Activated CD4-positive, alpha-beta T cell treated with anti-CD3 and anti-CD28 coated beads, Interleukin-2, Interleukin-4, amounts not matched to agents 100 ng/mL and 50 ng/mL, durations not matched to agents 16 hours and 8 hours (primary cell): ENCODE results near the gene ITGA11.
A peak's percentile ranks its signal among the peaks of the same experiment; 100 is the strongest.

Source experiments
- DNase-seq: peaks from one replicate; pipeline ENCODE4 v3.0.0-alpha.2; 2020; ENCODE audit warnings: low spot score

Gene ITGA11

DNA sequence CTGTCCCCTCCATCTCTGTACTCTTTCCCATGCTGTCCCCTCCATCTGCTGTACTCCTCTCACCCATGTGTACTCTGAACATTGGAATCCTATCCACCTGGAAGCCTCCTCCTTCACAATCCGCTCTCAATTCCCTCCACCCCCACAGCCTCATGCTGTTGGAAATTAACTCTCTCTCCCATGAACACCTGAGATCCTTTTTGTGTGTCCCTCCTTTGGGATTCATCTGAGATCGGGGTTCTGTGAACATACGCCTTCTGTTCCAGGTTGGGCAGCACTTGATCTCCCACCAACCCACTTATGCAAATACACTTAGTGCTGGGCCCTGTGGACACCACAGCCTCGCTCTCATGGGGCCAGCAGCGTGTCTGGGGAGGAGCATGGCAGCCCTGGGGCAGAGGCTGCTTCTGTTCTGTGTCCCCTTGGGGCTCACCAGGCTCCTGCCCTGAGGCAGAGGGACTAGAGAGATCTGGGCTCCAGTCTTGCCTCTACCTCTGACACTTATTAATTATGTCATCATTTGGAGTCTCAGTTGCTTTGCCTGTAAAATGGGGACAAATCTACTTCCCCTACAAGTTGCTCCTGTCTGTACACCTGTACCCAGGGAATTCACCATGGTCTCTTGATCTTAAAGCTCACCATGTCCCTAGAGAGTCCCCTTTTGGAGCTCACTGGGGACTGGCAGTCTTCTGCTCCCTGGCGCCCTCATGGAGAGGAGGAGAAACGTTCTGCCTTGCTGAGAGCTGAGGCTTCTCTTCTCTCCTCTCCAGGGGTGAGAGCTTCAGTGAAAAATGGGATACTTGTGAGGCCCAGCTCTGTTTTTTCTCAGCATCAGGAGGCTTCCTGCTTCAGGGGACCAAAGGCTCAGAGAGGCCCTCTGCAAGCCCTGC, 42.7 kb downstream of the ITGA11 start:
- no peak for DNase-seq

DNA sequence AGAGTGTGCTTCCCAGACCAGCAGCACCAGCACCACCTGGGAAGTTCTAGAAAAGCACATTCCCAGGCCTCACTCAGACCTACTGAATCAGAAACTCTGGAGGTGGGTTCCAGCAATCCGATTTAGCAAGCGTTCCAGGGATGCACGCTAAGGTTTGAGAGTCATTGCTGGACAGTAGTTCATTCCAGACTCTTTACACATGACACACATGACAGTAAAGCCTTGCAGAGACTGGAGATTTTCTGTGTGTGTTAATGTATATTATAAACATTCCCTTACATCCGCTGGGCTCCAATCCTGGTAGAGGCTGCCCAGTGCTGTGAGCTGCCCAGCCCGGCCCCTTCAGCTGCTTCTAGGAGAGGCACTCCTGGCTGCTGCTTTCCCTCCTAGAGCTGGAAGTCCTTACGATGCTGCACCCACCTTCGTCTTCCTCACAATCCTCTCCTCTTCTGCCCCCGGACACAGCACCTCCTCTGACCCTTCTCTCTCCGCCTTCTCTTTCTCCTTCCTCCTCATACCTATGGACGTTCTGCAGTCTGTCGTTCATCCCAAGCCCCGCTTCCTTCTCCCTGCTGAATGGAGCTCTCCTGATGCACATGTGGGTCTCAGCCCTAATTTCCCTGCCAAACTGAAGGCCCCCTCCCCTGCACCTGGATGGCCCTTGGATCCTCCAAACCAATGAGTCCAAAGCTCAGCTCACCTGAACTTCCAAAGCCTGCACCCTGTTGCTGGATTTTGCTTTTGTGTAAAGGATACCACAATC, 44.4 kb downstream of the ITGA11 start:
- DNase-seq, result no peak

DNA sequence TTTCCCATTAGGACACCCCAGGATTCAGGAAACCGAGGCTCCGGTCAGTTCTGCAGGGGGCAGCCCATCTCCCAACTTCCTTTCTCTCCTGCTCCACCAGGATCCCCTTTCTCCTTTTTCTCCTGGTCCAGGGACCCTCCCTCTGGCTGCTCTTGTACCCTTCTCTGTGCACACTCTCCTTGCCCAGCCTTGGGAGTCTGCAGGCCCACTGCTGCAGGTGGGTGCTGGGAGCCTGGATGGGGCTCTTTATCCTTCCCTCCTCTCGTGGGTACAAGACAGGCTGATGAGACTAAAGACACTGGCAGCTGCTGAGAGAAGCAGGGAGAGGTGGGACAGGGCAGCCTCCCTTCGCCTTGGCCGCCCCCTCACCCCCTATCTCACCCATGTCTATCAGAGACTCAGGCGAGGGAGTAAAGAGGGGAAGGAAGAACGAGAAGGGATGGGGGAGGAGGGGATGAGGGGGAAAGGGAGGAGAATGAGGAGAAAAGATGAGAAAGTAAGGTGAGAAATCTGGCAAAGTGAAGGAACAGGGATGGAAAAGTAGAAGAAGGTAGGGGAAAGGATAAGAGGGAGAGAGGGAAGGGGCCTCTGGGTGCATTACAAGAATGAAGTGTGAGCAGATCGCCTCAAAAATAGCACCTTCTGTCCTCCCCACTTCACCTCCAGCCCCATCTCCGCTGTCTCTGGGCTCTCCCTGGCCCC, 45.2 kb downstream of the ITGA11 start:
- DNase-seq, result no peak

DNA sequence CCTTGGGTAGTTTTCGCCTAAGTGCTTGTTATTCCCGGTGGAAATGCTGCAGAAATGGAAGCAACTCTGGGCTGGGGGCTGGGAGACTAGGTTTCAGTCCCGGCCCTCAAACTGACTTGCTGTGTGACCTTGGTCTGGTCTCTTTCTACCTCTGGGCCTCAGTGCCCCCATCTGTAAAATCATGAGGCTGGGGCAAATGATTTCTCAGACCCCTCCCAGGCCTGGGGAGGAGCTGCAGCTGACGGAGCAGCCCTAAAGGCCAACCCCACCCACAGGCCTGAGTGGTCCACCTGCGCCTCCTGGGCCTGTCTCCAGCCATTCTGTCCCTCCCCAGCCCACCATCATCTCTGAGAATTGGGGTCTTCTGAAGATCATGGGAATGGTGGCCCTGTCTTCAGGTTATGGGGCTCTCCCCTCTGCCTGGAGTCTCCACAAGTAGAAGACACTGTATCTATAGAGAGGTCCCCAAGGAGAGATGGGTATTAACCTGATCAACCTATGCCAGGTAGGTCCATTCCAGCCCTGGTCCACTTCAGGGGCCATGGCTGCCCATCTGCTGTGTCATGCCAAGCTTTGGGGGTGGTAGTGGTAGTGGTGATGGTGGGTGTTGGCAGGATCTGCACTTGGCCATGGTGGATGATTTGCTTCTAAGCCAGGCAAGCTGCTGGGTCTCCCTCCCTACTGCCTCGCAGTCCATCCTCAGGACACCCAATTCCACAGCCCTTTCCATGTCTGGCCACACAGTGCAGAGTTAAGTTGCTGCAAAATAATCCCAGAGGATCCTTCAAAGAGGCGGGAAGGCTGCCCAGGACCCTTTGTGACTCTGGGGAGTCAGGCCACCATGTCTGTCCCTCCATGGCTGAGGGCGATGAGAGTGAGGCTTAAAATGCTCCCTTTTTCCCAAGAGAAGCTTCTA, 46.0 kb downstream of the ITGA11 start:
- DNase-seq, result no peak

DNA sequence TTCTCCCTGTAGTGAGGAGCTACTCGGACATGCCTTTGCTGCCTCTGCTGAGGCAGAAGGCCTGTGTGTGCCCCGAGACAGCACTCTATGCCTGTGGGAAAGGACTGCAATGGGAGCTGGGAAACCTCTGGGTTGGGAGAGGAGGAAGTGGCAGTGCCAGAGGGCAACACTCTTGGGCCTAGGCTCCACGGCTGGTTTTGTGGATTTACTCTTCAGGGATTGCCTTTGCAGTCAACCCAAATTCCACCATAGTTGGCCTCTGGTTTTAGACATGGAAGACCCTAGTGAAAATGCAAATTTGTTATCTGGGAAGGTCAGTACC, 46.8 kb downstream of the ITGA11 start:
- no peak for DNase-seq

DNA sequence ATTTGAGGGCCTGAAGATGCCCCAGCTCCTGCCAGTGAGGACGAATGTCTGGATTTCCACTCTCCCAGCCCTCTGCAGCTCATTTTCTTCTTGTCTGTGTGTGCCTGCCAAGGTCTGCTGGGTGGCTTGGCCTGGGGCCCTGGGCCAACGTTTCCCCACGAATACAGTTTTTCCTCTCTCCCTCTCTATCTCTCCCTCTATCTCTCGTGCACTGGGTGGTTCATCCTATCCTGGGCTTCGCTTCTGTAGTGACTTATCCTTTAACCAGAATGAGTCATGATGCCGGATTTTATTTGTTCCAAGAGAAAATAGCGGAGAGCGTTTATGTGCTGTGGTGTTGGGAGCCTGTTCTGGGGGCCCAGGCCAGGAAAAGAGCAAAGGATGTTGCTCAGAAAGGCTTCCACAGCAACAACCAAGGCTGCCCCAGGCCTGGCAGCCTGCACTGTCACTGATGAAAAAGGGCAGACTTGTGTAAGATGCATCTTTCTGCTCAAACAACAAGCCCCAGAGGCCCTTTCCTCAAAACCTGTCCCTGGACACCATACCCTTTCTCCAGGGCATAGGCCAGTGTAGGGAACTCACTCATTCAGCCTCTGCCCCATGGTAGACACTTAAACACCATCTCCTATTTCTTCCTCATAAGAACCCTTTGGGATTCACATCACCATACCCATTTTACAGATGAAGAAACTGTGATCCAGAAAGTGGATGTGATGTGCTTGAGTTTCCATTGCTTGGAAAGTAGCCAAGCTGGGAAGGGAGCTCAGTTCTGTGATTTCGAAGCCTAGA, 47.3 kb downstream of the ITGA11 start:
- no peak for DNase-seq

DNA sequence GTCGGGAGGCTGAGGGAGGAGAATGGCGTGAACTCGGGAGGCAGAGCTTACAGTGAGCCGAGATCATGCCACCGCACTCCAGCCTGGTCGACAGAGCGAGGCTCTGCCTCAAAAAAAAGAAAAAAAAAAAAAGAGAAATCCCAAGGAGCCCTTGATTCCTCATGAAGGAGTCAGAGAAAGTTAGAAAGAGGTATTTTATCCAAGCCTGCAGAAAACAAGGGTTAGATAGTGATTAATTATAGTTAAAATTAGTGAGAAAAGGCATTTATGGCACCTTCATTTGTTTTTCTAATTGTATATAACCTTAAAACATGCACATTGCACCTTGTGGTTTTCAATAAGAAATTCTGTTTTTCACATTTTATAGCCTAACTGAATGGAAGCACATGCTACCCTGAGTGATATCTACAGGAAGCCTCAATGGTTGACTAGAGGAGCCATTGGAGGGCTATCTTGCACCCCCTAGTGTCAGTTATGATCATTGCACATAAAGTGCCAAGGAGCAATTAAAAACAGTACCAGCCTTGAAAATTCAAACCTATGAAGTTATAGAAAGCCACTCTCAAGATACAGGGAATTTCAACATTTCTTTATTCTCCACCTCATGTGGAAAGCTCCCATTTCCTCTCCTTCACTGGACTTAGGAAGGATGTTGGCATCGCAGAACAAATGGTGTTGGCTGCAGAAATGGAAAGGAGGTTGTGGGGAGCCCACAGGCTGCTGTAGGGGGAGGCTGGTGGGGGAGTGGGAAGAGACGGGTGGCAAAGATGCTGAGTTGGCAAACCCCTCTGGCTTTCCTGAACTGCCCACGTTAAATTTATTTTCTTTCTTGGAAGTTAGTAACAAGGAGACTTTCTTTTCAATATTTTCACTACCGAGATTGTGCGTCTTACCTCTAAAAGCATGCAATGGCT, 48.5 kb downstream of the ITGA11 start:
- peak; percentile 75 for DNase-seq

DNA sequence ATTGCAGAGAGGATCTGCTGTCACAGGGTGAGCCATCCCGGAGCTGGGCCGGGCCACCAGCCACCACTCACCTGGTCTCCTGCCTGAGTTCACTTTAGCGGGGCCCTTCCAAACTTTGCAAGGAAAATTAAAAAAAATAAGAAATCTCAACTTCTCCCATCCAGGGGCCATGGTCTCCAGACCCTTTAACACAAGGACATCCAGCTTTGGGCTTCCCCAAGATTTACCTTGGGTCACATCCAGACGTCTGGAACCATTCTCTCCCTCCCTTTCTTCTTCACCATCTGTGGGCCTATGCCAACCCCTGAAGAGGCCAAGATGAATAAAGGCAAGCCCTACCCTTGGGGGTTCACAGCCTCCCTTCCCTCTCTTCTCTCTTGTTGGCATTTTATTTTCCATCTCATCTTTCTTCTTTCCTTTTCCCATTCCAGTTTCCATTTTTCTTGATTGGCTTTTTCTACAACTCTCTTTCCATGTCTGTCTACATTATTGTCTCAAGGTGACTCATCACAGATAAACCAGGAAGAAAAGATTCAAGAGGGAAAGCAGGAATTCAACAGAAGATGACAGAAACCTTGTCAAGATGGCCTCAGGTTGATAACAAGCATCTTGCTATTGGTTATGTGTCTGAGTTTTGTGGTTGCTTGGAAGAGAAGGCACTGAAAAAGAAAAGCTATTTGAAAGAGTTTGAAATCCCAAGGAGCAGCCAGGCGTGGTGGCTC, 49.5 kb downstream of the ITGA11 start:
- DNase-seq, result no peak

DNA sequence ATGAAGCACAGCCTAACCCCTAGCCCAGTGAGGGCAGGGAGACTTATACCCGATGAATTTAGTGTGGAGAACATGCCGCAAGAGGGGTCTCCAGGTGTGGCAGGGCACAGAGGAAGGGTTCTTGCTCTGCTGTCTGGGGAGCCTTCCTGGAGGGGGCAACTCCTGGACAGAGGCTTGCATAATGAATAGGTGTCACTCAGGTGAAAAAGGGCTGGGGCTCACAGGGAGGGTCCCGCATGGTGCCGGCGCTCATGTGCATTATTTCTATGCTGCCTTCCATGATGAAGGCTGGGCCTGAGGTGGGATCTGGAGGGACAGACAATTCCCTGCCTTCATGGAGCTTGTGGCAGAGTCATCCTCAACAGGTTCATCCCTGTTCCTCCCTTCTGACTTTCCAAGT, 51.5 kb downstream of the ITGA11 start:
- no peak for DNase-seq

DNA sequence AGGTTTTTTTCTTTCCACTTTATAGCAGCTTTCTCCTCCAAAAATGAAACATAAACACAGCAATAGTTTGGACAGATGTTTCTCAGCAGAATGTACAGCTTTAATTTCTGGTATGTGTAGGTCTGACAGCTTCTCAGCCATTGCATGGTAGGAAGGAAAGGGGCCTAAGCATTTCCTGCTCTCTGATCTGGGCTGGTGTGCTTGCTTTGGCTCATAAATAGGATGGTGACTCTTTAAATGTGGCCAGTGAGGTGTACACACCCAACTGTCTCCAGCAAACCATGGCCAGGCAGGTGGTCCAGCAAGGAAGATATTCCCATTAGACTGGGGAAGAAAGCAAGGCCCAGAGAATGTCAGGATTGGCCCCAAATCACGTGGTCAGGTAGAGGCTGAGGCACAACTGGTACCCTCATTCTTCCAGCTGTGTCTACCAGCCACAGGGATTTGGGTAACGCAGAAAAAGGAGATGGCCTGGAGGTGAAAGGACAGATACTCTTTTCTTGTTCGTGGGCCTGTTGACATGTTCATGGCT, 52.1 kb downstream of the ITGA11 start:
- no peak for DNase-seq

DNA sequence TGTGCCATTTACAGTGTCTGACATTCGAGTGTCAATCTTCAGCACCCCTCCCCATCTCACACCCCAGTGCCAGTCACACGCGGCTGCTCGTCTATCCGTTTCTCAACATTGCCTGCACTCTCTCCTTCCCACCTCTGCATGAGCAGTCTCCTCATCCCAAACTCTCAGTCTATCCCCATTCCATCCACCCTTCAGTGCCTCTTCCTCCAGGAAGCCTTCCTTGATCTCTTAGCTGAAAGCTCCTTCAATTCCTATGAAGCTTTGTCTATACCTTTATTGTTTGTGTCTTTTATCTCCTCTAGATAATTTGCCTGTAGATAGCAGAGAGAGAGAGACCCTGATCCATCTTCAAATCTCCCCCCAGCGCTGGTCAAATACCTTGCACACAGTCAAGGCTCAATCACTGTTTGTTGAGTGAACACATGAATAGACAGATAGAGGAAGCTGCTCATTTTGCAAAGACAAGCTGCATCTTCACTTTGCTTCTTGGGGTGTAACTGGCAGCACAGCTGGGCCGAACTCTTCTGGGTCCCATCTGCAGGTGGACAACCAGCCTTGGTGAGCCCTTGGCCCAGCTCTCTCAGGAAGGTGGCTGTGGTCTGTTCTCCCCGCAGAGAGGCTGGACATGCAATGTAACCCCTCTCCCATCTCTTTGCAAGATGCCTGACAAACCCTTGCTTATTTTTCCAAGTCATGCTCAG, 52.8 kb downstream of the ITGA11 start:
- no peak for DNase-seq

DNA sequence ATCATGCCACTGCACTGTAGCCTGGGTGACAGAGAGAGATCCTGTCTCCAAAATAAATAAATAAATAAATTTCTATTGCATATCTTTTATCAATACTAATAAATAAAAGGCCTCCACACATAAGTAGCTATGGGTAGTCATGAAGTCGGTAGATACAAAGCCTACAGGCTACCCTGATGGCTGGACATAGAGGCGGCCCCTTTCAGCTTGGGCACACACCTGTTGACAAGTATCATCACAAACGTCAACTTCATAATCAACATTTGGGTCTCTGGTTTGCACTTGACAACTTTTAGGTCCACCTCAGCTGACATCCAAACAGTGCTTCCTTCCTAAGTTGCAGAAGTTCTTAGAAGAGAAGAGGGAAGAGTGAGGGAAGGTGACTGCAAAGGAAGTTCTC, 53.4 kb downstream of the ITGA11 start:
- no peak for DNase-seq

DNA sequence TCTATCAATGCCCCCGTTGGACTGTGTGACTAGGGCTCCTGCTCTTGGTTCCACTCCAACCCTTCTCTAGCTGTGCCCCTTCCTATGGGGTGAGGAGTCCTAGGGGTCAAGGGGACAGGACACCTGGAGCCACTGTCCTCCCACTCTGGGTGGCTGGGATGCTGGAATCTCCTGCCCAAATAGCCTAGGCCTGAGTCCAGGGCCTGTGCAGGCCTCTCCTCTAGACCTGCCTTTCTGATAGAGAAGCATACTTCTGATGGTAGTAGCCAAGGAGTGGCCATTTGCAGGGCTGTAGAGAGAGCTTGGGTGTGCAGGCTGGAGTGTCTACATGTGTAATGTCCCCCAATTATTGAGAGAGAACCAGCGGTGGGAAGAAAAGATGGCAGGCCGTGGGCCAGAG, 54.2 kb downstream of the ITGA11 start:
- no peak for DNase-seq

DNA sequence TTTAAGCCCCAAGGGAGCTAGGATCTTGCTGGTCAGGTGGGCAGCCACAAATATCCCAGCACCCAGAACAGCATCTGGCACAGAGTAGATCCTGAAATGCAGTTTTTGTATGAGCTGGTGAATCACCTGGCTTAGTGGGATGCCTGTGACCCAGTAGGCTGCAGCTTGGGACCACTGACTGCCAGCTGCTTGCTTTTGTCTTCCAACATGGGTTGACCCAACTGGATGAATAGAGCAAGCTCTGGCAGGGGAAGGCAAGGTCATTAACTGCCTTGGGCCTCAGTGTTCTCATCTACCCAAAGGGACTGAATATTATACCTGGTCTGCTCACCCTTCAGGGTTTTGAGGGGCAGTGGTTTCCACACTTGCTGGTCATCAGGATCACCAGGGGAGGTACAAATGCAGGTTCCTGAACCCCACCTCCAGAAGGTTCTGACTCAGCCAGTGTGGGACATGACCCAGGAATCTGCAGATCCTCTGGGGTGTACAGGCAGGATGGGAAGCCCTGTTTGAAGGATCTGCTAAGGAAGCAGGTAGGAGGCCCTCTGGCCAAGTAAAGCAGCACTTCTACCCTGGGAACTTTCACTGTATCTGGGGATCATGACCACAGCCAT, 55.4 kb downstream of the ITGA11 start:
- no peak for DNase-seq

DNA sequence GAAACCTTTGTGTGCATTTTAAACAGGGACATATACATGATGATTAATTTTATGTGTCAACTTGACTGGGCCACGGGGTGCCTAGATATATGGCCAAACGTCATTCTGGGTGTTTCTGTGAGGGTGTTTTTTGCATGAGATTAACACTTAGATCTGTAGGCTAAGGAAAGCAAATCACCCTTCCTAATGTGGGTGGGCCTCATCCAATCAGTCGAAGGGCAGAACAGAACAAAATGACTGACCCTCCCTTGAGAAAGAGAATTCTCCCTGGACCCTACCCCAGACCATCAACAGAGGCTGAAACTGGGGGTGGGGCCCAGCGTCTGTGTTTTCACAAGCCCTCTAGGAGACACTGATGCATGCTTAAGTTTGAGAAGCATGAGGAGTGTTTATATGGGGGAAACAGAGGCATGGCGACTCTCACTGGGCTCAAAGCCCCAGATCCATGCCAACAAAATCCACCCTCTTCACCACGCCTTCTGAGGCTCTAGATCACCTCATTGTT, 56.2 kb downstream of the ITGA11 start:
- DNase-seq, result no peak

DNA sequence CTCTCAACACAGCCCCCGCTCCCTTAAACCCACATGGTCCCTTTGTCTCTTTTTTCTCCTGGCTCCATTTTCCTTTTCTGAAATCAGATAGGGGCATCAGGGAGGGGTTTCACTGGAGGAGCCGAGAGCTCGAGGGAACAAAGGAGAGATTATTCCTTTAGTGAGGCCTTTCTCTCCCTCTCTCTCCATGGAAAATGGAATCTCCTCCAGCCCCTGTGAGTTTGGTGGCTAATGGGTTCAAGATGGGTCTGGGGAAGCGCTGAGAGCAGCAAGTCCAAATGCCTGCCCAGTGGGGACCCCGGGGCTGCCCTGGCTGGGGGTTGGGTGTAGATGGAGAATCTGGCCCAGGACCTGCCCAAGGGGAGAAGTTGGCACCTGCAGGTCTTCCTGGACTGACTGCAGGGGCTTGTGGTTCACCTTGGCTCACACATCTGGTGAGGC, 56.8 kb downstream of the ITGA11 start:
- no peak for DNase-seq

DNA sequence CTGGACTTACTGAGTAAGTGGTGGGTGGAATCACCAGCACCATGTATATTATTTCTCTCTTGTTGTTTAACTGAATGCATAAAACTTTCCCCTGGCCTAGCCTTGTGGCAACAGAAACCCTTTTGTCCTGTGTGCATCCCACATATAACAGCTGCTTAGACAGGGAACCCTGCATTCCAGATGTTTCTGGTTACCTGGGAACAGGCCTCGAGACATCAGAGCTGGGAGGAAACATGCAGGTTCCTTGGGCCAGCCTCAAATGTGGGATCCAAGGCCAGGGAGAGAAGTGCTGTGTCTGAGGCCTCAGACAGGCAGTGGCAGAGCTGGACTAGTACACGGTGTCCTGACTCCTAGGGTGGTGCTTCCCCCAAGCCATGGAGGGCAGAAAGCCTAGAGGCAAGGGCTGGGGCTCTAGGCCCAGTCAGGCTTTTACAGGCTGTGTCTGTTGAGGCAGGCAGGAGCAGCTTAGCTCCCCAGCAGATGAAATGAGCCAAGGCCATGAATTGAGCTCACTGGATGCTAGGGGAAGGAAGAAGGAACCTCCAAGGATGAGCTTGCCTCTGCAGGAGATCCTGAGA, 57.7 kb downstream of the ITGA11 start:
- DNase-seq, result no peak
